NCI-H345 treated with DMSO at 0.1 percent for 48 hours (cell line): ENCODE data around the gene EME2.

Experiments
- DNase-seq: peaks from one replicate; lab custom pipeline; 2025; ENCODE audit not compliant: unreplicated experiment; lab: John Stamatoyannopoulos, UW

Gene EME2

DNA sequence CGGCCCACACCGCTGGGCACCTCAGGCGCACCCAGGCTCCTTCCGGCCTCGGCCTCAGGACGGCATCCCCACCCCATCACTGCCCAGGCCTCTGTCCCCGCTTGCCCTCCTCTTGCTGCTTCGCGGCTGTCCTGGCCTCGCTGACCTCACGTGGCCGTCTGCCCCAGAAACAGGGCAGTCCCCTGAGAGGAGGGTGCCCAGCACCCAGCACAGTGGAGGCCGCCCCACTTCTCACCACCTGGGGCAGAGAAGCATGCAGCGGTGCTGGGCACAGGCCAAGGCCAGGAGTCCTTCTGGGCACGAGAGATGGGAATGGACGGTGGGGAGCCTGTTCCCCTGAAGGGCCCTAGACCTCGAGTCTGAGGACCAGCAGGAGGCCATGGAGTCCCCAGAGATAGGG is 45.1 kb downstream of the EME2 start:
- DNase-seq = no peak

DNA sequence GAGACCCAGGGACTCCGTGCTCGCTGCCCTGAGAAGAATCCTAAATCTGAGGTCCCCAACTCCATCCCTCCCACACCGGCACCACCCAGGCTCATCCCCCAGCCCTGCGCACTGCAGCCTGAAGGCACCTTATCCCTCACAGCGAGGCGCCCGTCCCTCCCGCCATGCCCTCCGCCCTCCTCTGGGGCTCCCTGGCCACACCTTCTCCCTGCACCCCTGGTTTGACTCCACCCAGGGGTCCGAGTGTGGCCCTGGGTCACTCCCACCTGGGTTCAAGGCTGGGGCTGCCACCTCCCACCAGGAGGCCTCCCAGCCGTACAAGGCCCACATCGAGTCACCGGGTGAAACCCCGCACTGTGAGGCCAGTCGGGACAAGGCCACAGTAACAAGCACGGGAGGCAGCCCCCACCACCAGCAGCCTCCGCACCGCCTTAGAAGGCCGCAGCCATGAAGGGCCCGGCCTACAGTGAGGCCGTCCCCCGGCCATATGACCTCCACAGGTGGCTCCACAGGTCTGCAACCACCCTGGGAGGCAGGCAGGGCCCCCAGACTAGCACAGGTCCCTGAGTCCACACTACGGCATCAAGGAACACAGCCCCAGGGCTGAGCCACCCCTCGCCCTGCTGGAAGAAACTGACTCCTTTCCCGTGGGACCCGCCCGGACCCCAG is 45.7 kb downstream of the EME2 start:
- DNase-seq = no peak

DNA sequence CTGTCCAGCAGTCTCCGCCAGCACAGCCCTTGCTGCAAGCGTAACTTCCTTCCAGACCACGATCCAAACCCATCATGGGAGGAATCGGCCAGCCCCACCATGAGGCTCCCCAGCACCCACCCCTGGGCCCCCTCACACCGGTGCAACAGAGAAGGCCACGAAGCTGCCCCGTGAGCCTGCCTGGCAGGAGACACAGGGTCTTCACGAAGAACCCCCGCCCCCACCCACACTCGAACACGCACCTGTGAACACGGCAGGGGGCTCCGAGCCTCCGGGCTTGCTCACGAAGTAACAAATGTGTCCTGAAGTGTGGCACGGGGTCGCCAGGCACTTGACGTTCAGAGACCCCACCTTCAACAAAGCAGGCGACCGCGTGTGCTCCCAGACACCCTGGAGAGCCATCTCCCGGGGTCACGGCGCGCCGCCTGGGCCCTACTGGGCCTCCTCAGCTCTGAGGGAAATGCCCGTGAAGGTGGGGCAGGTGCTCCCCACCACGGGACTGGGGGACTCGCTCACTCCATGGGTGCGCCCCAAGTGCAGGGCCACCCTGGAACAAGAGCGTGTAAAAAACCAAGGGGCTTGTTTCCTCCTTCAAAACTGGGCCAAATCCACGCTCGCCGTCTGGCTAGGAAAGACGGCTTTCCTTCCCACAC is 46.4 kb downstream of the EME2 start:
- DNase-seq = no peak

DNA sequence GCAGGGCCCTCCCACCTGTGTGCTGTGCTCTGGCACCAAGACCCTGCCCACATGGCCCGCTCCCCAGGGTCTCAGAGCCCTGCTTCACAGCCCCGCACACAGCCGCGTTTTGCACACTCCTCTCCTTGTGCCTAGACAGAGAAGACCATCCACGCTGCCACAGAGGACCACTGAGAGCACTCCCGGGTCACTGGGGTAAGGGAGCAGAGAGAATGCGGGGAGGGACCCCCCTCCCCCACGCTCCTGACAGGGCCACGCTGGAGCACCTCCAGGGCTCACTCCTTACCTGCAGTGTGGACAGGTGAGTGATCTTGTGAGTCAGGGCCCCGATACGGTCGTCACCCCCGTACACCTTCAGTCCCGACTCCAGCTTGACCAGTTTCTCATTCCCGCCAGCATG is 47.0 kb downstream of the EME2 start:
- no peak for DNase-seq

DNA sequence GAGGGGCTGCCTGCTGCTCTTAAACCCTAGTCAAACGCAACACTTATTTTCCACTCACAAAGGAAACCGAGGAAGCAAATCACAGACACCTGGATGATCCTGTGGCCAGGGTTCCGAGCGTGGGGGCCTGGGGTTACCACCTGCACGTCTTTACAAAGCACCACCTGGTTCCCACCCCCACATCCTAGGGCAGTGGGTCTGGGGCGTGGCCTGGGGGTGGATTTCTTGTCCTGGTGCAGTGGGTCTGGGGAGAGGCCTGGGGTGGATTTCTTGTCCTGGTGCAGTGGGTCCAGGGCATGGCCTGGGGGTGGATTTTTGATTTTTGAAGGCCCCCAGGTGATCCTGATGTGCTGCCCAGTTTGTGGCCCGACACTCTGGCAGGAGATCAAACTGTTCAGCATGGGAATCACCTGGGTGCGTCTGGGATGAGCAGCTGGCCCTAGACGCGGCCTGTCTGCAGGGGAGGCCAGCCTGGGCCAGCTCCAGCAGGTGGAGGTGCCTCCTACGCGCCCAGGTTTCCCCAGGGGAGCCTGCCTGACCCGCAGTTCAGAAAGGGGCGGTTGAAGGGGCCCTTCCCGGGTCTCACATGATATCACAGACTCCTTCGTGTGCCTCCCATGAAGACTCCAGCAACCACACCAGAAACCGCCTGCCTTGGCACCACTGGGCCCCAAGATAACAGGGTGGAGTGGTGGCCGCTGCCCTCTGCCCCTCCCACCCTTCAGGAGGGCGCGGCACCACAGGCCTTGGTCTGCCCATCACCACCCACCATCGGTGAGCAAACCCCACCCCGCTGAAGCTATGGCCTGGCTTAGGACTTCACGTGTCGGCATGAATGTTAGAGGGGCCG is 47.7 kb downstream of the EME2 start:
- DNase-seq = no peak

DNA sequence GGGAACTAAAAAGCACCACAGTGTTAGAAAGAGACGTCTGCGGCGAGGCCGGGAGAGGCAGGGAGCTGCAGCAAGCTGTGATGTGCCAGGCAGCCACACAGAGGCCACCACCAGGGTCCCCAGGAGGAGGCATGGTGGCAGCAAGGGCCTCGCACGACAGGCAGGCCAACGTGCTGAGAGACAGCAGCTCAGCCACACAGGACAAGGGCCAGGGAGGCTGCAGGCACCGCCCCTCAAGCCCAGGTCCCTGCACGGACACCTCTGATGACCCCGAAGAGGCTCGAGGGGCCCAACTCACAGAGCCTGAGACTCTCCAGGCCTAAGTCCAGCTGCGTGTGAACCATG is 48.3 kb downstream of the EME2 start:
- no peak for DNase-seq

DNA sequence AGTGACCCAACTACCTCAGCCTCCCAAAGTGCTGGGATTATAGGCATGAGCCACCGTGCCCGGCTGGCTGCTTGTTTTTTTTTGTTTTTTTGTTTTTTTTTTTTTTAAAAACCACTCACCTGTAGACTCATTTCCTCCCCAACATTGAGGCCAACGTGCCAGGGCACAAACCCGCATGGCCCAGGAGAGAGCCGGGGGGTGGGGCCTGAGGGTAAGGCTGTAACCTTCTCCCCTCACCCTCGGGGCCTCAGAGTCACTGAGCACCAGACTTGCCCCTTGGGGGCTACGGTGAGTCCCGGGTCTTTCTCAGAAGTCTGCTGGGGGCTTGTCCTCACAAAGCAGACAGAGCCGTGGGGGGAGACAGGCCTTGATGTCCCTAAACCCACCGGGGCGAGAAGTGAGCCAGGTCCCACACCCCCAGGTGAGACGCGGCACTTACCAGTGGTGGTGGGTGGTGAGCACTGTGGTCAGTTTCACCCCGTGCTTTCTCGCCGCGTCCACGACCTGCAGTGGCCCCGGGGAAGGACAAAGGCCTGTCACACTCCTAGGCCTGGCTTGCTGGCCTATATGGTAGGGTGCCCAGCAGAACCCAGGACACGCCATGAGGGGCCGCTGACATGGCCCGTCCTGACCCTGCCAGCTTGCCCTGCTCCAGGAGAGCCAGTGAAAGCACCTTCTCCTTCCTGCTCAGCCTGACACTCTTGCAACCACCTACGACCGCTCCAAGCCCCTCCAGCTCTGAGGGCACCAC is 49.4 kb downstream of the EME2 start:
- no peak for DNase-seq

DNA sequence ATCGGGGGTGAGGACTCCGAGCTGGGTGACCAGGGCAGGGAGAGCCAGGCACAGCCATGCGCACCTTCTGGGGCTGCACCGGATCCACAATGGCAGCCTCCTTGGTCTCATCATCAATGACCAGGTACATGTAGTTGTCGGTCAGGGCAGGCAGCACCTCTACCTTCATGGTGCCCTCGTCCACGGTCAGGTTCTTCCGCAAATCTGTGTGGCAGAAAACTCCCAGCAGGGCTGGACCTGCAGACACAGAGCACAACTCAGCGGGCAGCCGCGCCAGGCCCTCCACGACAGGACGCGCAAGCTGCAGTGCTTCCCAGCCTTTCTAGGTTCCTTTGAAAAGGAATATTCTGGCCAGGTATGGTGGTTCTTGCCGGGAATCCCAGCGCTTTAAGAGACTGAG is 50.2 kb downstream of the EME2 start:
- no peak for DNase-seq

DNA sequence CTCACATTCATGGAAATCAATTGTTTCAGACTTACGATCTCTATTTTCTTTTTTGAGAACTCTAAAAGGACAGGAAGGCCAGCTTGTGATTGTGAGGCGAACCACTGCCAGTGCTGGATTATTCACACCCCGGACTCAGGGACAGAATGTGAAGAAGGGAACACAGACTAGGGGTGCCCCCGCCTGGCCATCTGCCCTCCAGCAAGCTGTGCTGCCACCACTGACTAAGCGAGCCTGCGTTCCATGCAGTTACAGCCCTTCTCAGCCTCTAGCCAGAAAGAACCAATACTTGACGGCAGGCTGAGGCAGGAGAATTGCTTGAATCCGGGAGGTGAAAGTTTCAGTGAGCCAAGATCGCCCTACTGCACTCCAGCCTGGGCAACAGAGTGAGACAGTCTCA is 51.2 kb downstream of the EME2 start:
- DNase-seq = no peak

DNA sequence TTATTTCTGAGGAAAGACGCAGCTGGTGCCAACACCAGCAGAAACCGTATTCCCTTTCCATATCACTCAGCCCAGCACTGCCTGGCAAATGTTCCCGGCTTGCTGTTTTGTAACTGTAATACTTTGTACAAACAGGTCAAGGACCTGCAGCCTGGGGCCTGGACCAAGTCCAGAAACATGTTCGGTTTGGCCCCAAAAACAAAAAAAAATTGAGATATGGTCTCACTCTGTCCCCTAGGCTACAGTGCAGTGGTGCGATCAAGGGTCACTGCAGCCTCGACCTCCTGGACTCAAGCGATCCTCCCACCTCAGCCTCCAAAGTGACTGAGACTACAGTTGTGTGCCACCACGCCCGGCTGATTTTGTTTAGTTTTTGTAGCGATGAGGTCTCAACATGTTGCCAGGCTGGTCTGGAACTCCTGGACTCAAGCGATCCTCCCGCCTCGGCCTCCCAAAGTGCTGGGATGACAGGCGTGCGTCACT is 52.8 kb downstream of the EME2 start:
- DNase-seq = no peak
